ENCODE measurements around the gene CENATAC.
"Not testable (repeated sequence)": the region's sequence is repeated elsewhere in the genome, so short reads cannot be mapped to it uniquely, and the experiment has no call there.

DNA sequence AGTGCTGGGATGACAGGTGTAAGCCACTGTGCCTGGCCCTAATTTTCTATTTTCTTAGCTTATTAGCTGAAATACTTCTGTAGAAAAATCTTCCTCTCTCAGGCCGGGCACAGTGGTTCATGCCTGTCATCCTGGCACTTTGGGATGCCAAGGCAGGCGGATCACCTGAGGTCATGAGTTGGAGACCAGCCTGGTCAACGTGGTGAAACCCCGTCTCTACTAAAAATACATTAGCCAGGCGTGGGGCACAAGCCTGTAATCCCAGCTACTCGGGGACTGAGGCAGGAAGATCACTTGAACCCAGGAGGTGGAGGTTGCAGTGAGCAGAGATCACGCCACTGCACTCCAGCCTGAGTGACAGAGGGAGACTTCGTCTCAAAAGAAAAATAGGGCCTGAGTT is 13.6 kb upstream of the CENATAC start:
- TF ChIP-seq, protein P1, sequence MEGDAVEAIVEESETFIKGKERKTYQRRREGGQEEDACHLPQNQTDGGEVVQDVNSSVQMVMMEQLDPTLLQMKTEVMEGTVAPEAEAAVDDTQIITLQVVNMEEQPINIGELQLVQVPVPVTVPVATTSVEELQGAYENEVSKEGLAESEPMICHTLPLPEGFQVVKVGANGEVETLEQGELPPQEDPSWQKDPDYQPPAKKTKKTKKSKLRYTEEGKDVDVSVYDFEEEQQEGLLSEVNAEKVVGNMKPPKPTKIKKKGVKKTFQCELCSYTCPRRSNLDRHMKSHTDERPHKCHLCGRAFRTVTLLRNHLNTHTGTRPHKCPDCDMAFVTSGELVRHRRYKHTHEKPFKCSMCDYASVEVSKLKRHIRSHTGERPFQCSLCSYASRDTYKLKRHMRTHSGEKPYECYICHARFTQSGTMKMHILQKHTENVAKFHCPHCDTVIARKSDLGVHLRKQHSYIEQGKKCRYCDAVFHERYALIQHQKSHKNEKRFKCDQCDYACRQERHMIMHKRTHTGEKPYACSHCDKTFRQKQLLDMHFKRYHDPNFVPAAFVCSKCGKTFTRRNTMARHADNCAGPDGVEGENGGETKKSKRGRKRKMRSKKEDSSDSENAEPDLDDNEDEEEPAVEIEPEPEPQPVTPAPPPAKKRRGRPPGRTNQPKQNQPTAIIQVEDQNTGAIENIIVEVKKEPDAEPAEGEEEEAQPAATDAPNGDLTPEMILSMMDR (IDR thresholded peaks at IDR 0.05), result not testable (repeated sequence)
- TF ChIP-seq POLR2A (IDR thresholded peaks at IDR 0.05), result not testable (repeated sequence)

Data from tibial nerve (tissue), 3 donors.